ENCODE results near the gene PTH2.
"Not testable (repeated sequence)": the region's sequence is repeated elsewhere in the genome, so short reads cannot be mapped to it uniquely, and the experiment has no call there.

Gene PTH2, protein sequence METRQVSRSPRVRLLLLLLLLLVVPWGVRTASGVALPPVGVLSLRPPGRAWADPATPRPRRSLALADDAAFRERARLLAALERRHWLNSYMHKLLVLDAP

GRCh38 chr19:49423071-49423984 lies at the start of gene PTH2:
TSS of gene PTH2 (minus strand) at chr19:49423441. CDS start at chr19:49423339, 102 bp downstream.
- DNase-seq (ENCODE audit: low read depth): no peak

DNA sequence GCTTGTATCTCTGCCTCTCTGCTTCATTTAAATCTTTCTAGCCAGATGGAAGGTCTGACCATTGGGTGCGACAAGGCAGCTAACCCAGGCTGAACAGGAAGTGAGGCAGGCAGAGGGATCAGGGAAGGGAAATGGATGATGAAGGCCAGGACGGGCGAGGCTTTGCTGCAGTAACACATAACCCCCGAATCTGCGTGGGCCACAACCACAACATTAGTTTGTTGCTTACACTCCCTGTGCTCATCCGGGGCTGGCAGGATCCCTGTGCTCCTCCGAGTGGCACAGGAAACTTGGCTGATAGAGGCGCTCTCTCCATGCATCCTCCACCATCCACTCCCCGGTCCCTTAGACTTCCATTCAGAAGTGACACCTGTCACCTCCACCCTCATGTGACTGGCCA lies 49.7 kb upstream of the PTH2 start:
- DNase-seq (ENCODE audit: low read depth): no peak

DNA sequence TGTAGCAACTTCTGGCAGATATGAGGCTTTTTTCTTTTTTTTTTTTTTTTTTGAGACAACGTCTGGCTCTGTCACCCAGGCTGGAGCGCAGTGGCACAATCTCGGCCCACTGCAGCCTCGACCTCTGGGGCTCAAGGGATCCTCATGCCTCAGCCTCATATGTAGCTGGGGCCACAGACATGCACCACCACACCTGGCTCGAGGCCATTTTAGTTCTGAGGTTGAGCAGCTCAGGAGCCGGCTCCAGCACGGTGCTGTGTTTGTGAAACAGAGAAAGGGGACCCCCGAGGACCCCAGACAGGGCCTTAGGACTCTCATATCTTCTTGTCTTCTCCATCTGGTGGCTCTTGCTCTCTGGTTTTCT lies 47.4 kb upstream of the PTH2 start:
- DNase-seq (ENCODE audit: low read depth): no peak

DNA sequence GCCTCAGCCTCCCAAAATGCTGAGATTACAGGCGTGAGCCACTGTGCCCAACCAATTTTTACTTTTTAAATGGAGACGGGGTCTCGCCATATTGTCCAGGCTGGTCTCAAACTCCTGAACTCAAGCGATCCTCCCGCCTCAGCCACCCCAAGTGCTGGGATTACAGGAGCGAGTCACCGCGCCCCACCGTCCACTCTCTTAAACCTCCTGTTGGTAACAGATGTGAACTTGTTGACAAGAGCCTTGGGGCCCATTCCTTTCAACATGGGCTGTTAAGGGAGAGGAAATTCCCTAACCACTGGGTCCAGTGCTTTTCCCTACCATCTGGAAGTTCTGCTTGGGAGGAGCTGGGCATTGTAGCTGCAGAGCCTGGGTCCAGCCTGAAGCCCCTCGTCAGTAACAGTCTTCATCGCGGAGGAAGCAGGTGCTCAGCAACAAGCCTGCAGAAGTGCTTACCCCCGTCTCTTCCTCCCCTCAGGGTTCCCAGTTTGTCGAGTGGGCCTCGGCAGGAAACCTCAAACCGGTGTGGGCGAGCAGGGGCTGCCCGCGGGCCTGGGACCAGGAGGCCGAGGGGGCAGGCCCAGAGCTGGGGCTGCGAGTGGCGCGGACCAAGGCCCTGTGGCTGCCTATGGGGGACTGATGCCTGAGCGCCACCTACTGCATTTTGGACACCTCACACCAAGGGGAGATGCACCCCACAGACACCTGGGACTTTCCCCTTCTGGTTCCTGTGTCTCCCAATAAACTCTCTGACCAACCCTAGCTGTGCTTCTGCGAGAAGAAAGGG lies 46.8 kb upstream of the PTH2 start:
- no peak for DNase-seq (ENCODE audit: low read depth)

DNA sequence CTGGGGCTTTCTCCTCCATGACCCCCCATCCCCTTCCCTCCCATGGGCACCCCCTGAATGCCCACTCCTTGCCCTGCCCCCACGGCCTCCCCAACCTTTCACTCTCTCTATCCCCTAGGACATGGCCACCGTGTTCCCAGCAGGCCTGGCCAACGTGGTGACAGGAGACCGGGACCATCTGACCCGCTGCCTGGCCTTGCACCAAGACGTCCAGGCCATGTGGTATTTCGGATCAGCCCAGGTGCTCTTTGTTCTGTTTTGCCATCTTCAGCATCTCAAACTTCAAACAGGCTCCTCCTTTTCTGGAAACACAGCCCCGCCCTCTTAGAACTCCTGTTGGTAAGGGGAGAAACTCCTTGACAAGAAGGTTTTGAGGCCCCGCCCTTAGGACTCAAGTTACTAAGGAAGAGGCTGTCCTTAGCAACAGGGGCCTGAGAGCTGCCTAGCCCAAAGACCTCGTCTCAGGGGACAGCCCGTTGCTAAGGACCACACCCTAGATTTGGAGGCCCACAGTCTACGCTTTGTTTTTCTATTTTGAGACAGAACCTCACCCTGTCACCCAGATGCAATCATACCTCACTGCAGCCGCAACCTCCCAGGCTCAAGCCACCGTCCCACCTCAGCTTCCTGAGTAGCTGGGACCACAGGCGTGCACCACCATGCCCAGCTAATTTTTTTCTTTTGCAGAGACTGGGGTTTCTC lies 45.7 kb upstream of the PTH2 start:
- DNase-seq (ENCODE audit: low read depth): peak; percentile 96

- no peak for DNase-seq (ENCODE audit: low read depth)
These were observed 45.0 kb upstream of the PTH2 start for GRCh38 chr19:49468199-49468598.

DNA sequence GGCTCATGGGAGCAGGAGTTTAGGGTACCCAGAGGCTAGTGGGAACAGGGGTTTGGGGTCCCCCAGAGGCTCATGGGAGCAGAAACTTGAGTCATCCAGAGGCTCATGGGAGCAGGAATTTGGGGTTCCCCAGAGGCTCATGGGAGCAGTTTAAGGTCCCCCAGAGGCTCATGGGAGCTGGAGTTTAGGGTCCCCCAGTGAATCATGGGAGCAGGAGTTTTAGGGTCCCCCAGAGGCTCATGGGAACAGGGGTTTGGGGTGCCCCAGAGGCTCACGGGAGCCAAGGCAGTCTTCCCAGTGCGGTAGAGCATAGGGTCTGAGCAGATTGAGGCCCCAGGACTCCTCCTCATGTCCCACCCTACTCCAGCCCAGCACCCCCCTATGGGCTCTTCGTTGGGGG lies 42.1 kb upstream of the PTH2 start:
- DNase-seq (ENCODE audit: low read depth): no peak

GRCh38 chr19:49463960-49464740 lies 40.9 kb upstream of the PTH2 start:
- no peak for DNase-seq (ENCODE audit: low read depth)

GRCh38 chr19:49462492-49462891 lies 39.3 kb upstream of the PTH2 start:
- no peak for DNase-seq (ENCODE audit: low read depth)

DNA sequence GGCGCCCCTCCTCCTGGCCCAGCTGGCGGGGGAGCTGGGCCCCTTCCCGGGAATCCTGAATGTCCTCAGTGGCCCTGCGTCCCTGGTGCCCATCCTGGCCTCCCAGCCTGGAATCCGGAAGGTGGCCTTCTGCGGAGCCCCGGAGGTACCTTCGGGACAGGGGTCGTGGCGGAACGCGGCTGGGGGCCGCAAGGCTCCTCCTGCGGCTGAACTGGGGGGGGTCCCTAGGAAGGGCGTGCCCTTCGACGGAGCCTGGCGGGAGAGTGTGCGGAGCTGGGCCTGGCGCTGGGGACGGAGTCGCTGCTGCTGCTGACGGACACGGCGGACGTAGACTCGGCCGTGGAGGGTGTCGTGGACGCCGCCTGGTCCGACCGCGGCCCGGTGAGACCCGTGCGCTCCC lies 38.4 kb upstream of the PTH2 start:
- no peak for DNase-seq (ENCODE audit: low read depth)

GRCh38 chr19:49461130-49461529 lies 37.9 kb upstream of the PTH2 start:
- not testable (repeated sequence) for DNase-seq (ENCODE audit: low read depth)

DNA sequence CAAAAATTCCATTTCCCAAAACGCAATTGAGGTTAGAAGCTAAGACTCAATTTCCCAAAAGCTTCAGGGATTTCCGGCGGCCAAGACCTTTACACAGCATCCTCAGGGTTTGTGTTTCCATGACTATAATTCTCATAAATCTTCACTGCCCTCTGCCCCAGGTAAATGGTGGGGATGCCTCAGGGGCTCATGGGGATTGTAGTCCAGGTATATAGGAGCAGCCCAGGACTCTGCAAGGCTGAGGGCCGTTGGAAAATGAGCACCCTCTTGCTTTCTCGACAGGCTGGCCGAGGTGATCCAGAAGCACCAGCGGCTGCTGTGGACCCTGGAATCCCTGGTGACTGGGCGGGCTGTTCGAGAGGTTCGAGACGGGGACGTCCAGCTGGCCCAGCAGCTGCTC lies 36.1 kb upstream of the PTH2 start:
- DNase-seq (ENCODE audit: low read depth): no peak

DNA sequence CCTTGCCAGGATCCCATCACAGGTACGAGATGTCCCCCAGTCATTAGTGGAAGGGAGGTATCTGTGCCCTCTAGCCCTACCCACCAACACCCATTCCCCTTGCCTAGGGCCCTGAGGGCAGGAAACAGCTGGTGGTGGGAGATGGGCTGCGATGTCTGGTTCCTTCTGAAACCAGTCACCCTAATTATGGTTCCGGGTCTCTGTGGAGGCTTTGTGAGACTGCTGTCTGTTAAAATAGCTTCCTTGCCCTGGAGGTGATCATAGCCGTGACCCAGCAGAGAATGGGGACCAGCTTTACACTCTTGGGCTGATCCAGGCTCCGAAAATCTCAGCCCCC lies 35.3 kb upstream of the PTH2 start:
- DNase-seq (ENCODE audit: low read depth): no peak

DNA sequence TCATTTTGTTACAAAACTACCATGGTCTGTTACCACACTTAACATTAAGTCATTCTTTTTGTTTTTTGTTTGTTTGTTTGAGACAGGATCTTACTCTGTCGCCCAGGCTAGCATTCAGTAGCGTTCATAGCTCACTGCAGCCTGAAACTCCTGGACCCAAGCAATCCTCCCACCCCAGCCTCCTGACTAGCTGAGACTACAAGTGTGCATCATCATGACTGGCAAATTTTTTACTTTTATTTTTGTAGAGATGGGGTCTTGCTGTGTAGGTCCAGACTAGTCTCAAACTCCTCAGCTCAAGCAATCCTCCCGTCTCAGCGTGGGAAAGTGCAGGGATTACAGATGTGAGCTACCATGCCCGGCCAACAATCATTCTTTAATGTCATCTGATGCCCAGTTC lies 33.1 kb upstream of the PTH2 start:
- DNase-seq (ENCODE audit: low read depth): no peak

- no peak for DNase-seq (ENCODE audit: low read depth)
These were observed 32.5 kb upstream of the PTH2 start for GRCh38 chr19:49455773-49456172.

DNA sequence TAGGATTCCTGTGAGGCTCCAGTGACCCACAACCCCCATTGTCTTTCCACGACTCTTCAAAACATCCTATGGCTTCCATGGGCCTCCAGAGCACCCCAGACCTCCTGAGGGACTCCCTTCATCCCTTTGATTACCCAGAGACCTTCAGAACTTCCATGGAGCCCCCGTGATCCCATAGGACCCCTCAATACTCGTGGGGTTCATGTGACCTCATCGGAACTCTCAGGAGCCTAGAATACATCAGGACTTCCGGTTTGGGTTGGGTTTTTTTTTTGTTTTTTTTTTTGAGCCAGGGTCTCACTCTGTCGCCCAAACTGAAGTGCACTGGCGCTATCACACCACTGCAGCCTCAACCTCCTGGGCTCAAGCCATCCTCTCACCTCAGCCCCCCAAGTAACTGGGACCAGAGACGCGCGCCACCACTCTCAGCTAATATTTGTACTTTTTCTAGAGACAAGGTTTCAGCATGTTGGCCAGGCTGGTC lies 30.6 kb upstream of the PTH2 start:
- no peak for DNase-seq (ENCODE audit: low read depth)

GRCh38 chr19:49453013-49453756 lies 29.9 kb upstream of the PTH2 start, which contains the start of gene ALDH16A1:
TSS of gene ALDH16A1 (plus strand) at chr19:49453225. CDS start at chr19:49453332, 107 bp downstream.
- peak; percentile 97 for DNase-seq (ENCODE audit: low read depth)

DNA sequence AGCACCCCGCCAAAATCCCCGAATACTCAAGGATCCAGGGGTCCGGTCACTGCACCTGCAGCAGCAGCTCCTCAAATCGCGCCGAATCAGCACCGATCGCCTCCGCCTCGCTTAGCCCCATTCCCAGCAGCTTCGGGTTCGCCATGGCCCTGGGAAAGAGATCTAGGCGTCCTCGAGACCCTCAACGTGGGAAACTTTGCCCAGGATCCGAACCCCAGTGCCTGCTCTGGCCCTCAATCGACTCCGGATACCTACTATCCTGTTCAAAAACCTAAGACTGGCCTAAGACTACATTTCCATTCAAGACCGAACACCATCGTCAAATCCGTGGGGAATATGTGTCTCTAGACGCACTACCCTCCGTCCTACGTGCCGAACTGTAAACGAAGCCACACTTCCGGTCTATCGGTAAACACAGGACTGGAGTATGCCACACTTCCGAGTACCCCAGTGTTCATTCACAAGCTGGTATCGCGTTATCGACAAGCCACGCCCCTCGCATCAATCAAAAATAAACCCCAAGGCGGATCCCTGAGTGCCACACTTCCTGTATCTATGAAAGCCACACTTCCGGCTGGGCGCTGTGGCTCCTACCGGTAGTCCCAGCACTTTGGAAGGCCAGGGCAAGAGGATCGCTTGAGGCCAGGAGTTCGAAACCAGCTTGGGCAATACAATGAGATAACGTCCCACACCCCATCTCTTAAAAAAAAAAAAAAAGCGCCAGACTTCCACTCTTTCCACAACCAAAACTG lies 28.4 kb upstream of the PTH2 start, which contains the start of gene PIH1D1:
PIH1D1 (minus strand) TSS at position 385 of the 752 bp plus-strand sequence; CDS start at position 145, 240 bp downstream.
- DNase-seq (ENCODE audit: low read depth): peak; percentile 99

- no peak for DNase-seq (ENCODE audit: low read depth)
These were observed 27.2 kb upstream of the PTH2 start for GRCh38 chr19:49450405-49450804.

DNA sequence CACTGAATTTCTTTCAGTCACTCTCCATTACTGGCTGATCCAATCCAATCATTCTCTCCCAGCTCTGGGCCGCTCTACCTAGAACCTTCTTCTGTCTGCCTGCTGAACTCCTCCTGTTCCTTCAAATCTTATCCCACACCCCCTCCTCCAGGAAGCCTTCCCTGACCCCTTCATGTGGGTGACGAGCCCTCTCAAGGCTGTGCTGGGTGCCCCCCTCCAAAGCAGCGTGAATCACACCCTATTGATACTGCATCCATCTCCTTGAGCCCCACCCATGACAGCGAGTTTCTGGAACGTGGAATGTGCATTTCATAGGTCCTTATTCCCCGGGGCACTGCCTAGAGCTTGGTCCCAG lies 25.2 kb upstream of the PTH2 start:
- DNase-seq (ENCODE audit: low read depth): no peak
